K562 (cell line): ENCODE results near the gene ZBTB22. TPM values are rescaled to one million over a fixed set of nuclear protein-coding genes. Genes with fewer than 3 reads are reported as not detected.

Experiments used
- BACH1 ChIP-seq: fragments of 200-800 bp; sonication (Bioruptor generic); IDR thresholded peaks from 2 replicates; pipeline ENCODE4 v1.6.1; 2016; ENCODE audit warnings: missing genetic modification characterization, missing compliant biosample characterization
- CC2D1A ChIP-seq: fragments of 450-650 bp; IDR thresholded peaks from 2 replicates; pipeline ENCODE4 v1.6.1; 2017; ENCODE audit warnings: mild to moderate bottlenecking
- KDM5B ChIP-seq: fragments of 200-600 bp; sonication (generic); IDR thresholded peaks from 2 replicates; pipeline ENCODE4 v1.6.1; 2012; ENCODE audit warnings: low read depth, mild to moderate bottlenecking, moderate library complexity, low read length, control low read depth, inconsistent platforms; ENCODE audit not compliant: insufficient replicate concordance
- RBM14 ChIP-seq: fragments of 200-400 bp; formaldehyde crosslinking; IDR thresholded peaks from 2 replicates; pipeline ENCODE4 v1.6.1; 2018; ENCODE audit warnings: low read depth, mild to moderate bottlenecking, low read length, moderate library complexity, borderline replicate concordance; ENCODE audit not compliant: insufficient read depth
- SRSF7 ChIP-seq: fragments of 200-400 bp; formaldehyde crosslinking; optimal IDR thresholded peaks from 2 replicates; pipeline ENCODE3; 2017; ENCODE audit warnings: mild to moderate bottlenecking, low read depth, low read length
- TSC22D4 ChIP-seq: fragments of 450-650 bp; IDR thresholded peaks from 2 replicates; pipeline ENCODE4 v1.6.1; 2016; ENCODE audit warnings: missing genetic modification characterization, missing biosample characterization, control low read depth
- polyA plus RNA-seq, 8 experiments: library from polyadenylated mRNA; depleted of rRNA in 4 of 8; stranded (reverse) in 5 of 8; unstranded in 3 of 8; fragments of >200 nt; fragmentation: Nextera tagmentation in 2 of 8; fragmentation: Illumina TruSeq in 1 of 8; extraction: Ambion mirVana in 2 of 8; extraction: Trizol in 1 of 8; gene quantifications; 2 replicates each; pipeline versions ENCODE4 v1.2.1 to v1.2.3, GENCODE V29; 2011 to 2014; ENCODE audit warnings: inconsistent platforms in 1 of 8, missing spikeins in 1 of 8
- total RNA-seq, 7 experiments: library from RNA; depleted of rRNA in 6 of 7; stranded (reverse); fragments of >200 nt in 6 of 7; fragmentation: Illumina TruSeq in 2 of 7; extraction: Trizol in 2 of 7; gene quantifications; 2 replicates each; pipeline versions ENCODE4 v1.2.1 to v1.2.3, GENCODE V29; 2011 to 2021; ENCODE audit warnings: low replicate concordance in 1 of 7
- TF ChIP-seq, protein P1 (sequence below), 2 experiments: fragments of 450-650 bp in 1 of 2; IDR thresholded peaks; 2 replicates each; pipeline ENCODE4 v1.6.1; 2011 to 2017; ENCODE audit warnings: low read depth in 2 of 2, antibody characterized with exemption in 1 of 2, borderline replicate concordance in 1 of 2, low read length in 1 of 2, mild to moderate bottlenecking in 1 of 2, mixed read lengths in 1 of 2; ENCODE audit not compliant: control insufficient read depth in 1 of 2
- TF ChIP-seq, protein P2 (sequence below): fragments of 200-400 bp; formaldehyde crosslinking; IDR thresholded peaks from 2 replicates; pipeline ENCODE4 v1.6.1; 2017; ENCODE audit warnings: mild to moderate bottlenecking, low read depth, low read length, moderate library complexity
- TF ChIP-seq, protein P3 (sequence below): sonication (generic); formaldehyde crosslinking; IDR thresholded peaks from 2 replicates; pipeline ENCODE4 v1.8.0; 2022; ENCODE audit warnings: mild to moderate bottlenecking, missing genetic modification reagents, borderline replicate concordance
- TF ChIP-seq, protein P4 (sequence below): sonication (generic); formaldehyde crosslinking; IDR thresholded peaks from 2 replicates; pipeline ENCODE4 v1.8.0; 2022; ENCODE audit warnings: mild to moderate bottlenecking, low read depth, missing genetic modification reagents
- TF ChIP-seq, protein P5 (sequence below): sonication (generic); formaldehyde crosslinking; IDR thresholded peaks from 2 replicates; pipeline ENCODE4 v1.8.0; 2023; ENCODE audit warnings: mild to moderate bottlenecking, missing genetic modification reagents

The ZBTB22 gene
- total and polyA plus RNA-seq, 9 of the 15 experiments (the other 6 are each of a cell fraction or from before 2014, with no cell fraction given) = 0.21 to 11.9 (median 7.1) TPM

DNA sequence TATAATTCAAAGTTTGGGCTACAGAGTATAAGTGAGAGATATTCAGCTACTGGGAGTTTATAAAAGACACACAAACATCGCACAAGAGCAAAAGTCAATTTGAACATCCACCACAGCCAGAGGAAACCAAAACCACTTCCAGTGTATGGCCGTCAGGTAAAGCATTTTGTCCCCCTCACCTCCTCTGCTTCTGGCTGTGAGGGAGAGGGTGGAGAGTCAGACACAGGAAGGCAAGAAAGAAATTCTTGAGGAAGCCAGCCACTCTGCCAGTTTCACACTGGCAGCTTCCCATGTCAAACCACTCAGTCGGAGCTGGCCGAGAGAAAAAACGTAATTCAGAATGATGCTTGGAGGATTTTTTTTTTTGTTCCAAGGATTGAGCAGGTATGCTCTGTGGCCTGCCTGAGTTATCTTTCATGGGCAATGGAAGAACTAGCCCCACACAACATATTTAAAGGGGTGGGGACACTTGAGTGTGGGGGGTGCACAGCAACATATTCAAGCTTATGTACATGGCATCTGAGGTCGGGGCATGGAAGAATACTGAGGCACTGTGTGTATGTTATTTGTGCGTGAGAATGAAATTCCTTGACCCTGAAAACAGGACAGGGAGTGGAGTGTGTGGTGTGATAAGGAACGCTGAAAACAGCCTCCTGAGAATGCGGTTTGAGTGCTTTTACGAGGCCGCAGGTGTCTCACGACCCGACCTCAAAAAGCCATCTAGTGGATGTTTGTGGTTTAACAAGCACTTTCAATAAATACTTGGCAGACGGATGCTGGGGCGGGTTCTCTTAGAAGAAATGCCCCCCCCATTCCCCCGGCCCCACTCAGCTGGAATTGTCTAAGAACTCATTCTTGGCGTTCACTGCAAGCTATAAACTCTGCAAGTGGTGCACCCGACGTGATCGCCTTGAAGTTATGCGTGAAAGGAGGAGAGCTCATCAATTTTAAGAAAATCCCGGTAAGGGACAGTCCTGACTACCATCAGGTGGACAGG lies 27.5 kb upstream of the ZBTB22 start (continued):
- TF ChIP-seq, protein P1, sequence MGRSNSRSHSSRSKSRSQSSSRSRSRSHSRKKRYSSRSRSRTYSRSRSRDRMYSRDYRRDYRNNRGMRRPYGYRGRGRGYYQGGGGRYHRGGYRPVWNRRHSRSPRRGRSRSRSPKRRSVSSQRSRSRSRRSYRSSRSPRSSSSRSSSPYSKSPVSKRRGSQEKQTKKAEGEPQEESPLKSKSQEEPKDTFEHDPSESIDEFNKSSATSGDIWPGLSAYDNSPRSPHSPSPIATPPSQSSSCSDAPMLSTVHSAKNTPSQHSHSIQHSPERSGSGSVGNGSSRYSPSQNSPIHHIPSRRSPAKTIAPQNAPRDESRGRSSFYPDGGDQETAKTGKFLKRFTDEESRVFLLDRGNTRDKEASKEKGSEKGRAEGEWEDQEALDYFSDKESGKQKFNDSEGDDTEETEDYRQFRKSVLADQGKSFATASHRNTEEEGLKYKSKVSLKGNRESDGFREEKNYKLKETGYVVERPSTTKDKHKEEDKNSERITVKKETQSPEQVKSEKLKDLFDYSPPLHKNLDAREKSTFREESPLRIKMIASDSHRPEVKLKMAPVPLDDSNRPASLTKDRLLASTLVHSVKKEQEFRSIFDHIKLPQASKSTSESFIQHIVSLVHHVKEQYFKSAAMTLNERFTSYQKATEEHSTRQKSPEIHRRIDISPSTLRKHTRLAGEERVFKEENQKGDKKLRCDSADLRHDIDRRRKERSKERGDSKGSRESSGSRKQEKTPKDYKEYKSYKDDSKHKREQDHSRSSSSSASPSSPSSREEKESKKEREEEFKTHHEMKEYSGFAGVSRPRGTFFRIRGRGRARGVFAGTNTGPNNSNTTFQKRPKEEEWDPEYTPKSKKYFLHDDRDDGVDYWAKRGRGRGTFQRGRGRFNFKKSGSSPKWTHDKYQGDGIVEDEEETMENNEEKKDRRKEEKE (IDR thresholded peaks at IDR 0.05; ENCODE audit: borderline replicate concordance in 1 of 2, control insufficient read depth in 1 of 2, low read depth in 2 of 2, low read length in 1 of 2) = no peak
- no peak for TF ChIP-seq SRSF7
- no peak for TF ChIP-seq TSC22D4 (tag)
- TF ChIP-seq, protein P2, sequence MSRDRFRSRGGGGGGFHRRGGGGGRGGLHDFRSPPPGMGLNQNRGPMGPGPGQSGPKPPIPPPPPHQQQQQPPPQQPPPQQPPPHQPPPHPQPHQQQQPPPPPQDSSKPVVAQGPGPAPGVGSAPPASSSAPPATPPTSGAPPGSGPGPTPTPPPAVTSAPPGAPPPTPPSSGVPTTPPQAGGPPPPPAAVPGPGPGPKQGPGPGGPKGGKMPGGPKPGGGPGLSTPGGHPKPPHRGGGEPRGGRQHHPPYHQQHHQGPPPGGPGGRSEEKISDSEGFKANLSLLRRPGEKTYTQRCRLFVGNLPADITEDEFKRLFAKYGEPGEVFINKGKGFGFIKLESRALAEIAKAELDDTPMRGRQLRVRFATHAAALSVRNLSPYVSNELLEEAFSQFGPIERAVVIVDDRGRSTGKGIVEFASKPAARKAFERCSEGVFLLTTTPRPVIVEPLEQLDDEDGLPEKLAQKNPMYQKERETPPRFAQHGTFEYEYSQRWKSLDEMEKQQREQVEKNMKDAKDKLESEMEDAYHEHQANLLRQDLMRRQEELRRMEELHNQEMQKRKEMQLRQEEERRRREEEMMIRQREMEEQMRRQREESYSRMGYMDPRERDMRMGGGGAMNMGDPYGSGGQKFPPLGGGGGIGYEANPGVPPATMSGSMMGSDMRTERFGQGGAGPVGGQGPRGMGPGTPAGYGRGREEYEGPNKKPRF = no peak
- peak; percentile 45; the same call in 1 of the 2 replicates for TF ChIP-seq CC2D1A
- TF ChIP-seq, protein P3, sequence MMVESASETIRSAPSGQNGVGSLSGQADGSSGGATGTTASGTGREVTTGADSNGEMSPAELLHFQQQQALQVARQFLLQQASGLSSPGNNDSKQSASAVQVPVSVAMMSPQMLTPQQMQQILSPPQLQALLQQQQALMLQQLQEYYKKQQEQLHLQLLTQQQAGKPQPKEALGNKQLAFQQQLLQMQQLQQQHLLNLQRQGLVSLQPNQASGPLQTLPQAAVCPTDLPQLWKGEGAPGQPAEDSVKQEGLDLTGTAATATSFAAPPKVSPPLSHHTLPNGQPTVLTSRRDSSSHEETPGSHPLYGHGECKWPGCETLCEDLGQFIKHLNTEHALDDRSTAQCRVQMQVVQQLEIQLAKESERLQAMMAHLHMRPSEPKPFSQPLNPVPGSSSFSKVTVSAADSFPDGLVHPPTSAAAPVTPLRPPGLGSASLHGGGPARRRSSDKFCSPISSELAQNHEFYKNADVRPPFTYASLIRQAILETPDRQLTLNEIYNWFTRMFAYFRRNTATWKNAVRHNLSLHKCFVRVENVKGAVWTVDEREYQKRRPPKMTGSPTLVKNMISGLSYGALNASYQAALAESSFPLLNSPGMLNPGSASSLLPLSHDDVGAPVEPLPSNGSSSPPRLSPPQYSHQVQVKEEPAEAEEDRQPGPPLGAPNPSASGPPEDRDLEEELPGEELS (CRISPR knock-in tag) = 0 out of 2 replicates have a peak, but pooled peaks have one; percentile 25
- no peak for TF ChIP-seq BACH1 (tag)
- no peak for TF ChIP-seq KDM5B
- no peak for TF ChIP-seq RBM14
- TF ChIP-seq, protein P4, sequence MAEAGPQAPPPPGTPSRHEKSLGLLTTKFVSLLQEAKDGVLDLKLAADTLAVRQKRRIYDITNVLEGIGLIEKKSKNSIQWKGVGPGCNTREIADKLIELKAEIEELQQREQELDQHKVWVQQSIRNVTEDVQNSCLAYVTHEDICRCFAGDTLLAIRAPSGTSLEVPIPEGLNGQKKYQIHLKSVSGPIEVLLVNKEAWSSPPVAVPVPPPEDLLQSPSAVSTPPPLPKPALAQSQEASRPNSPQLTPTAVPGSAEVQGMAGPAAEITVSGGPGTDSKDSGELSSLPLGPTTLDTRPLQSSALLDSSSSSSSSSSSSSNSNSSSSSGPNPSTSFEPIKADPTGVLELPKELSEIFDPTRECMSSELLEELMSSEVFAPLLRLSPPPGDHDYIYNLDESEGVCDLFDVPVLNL = no peak
- TF ChIP-seq, protein P5, sequence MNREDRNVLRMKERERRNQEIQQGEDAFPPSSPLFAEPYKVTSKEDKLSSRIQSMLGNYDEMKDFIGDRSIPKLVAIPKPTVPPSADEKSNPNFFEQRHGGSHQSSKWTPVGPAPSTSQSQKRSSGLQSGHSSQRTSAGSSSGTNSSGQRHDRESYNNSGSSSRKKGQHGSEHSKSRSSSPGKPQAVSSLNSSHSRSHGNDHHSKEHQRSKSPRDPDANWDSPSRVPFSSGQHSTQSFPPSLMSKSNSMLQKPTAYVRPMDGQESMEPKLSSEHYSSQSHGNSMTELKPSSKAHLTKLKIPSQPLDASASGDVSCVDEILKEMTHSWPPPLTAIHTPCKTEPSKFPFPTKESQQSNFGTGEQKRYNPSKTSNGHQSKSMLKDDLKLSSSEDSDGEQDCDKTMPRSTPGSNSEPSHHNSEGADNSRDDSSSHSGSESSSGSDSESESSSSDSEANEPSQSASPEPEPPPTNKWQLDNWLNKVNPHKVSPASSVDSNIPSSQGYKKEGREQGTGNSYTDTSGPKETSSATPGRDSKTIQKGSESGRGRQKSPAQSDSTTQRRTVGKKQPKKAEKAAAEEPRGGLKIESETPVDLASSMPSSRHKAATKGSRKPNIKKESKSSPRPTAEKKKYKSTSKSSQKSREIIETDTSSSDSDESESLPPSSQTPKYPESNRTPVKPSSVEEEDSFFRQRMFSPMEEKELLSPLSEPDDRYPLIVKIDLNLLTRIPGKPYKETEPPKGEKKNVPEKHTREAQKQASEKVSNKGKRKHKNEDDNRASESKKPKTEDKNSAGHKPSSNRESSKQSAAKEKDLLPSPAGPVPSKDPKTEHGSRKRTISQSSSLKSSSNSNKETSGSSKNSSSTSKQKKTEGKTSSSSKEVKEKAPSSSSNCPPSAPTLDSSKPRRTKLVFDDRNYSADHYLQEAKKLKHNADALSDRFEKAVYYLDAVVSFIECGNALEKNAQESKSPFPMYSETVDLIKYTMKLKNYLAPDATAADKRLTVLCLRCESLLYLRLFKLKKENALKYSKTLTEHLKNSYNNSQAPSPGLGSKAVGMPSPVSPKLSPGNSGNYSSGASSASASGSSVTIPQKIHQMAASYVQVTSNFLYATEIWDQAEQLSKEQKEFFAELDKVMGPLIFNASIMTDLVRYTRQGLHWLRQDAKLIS (CRISPR knock-in tag) = no peak
